ENCODE data around the gene SPOCD1.

Gene SPOCD1

DNA sequence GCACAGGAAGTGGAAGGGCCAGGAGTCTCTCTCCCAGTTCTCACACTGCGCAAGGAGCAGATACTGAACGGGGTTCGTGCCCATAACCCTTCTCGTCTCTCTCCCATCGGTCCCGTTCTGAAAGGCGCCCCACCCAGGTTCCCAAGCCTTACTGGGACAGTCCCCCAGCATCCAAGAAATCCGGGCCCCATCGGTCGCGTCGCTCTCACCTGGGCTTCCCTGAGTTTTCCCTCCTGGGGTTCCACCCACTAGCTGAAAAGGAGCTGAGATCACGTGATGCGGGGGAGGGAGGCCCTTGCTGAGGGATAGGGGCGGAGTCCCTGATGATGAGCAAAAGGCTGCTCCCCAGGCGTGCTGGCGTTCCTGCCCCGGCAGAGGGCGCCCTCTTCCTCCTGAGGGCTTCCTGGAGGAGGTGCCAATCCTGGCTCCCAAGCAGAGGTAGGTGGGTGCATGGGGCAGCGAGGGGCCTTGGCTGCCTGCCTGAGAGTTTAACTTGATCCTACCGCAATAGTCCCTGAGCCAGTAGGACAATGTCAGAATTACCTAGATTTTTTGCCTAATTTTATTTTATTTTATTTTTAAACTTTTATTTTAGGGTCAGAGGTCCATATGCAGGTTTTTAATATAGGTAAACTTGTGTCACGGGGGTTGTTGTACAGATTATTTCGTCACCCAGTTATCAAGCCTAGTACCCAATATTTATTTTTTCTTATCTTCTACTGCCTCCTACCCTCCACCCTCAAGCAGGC lies at the start of gene SPOCD1:
TSS of gene SPOCD1 (minus strand) at position 271 of the 749 bp plus-strand sequence. CDS start 689 bp downstream, outside the sequence.
- no peak for DNase-seq (ENCODE audit: low spot score)

DNA sequence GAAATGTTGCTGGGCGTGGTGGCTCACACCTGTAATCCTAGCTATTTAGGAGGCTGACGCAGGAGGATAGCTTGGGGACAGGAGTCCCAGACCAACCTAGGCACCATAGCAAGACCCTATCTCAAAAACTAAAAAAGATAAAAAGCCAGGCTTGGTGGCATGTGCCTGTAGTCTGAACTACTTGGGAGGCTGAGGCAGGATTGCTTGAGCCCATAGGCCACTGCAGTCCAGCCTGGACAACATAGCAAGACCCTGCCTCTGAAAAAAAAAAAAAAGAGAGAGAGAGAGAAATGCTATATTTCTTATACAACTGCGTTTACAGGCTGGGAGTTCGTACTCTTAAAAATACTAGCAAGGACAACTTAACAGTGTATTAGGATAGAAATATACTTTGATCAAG lies 46.2 kb upstream of the SPOCD1 start:
- no peak for DNase-seq (ENCODE audit: low spot score)

DNA sequence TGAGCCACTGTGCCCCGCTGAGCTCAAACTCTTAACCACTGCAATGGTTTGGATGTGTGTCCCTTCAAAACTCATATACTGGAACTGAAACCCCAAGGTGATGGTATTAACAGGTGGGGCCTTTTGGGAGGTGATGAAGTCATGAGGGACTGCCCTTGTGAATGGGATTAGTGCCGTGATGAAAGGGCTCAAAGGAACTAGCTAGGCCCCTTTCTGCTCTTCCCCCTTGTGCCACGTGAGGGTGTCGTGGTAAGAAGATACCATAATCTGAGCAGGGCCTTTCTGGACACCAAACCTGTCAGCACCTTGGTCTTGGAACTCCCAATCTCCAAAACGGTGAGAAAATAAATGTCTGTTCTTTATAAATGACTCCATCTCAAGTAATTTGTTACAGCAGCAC lies 45.5 kb upstream of the SPOCD1 start:
- DNase-seq (ENCODE audit: low spot score), result no peak

DNA sequence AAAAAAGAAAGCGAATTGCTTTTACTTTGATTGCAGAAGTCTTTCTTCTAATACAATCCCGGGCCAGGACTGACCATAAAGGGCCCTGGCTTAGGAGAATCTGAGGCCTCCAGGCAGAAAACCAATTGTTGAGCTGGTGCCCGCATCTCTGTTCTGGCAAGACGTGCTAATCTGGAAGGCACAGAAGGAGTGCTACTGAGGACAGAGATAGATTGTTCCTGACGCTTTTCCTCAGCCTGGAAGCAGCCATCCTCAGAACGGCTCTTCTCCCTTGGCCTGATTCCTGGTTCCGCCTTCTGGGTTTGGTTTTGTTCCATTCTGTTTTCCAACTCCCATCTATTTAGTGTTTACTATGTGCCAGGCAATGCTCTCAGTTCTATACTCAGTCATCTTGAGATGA lies 44.8 kb upstream of the SPOCD1 start:
- DNase-seq (ENCODE audit: low spot score), result no peak

DNA sequence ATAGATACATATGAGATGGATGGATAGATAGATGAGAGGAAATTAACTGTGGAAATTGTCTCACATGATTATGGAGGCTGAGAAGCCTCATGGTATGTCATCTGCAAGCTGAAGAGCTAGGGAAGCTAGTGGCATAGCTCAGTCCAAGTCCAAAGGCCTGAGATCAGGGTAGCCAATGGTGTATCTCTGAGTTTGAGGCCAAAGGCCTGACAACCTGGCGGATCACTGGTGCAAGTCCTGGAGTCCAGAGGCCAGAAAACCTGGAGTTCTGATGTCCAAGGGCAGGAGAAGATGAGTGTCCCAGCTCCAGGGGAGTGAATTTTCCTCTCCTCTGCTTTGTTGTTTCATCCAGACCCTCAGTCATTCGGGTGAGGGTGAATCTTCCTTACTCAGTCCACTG lies 43.9 kb upstream of the SPOCD1 start:
- no peak for DNase-seq (ENCODE audit: low spot score)

DNA sequence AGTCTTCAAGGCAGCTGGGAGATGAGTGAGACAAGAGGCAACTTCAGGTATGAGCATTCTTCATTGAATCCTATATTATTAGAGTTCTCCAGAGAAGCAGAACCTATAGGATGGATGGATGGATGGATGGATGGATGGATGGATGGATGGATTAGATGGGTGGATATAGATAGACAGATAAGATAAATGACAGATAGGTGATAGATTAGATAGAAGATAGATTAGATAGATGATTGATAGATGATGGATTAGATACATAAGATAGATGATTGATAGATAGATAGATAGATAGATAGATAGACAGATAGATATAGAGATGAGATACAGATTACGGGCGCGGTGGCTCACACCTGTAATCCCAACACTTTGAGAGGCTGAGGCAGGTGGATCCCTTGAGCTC lies 43.2 kb upstream of the SPOCD1 start:
- no peak for DNase-seq (ENCODE audit: low spot score)

GRCh38 chr1:31857863-31858262 lies 42.0 kb upstream of the SPOCD1 start:
- no peak for DNase-seq (ENCODE audit: low spot score)

DNA sequence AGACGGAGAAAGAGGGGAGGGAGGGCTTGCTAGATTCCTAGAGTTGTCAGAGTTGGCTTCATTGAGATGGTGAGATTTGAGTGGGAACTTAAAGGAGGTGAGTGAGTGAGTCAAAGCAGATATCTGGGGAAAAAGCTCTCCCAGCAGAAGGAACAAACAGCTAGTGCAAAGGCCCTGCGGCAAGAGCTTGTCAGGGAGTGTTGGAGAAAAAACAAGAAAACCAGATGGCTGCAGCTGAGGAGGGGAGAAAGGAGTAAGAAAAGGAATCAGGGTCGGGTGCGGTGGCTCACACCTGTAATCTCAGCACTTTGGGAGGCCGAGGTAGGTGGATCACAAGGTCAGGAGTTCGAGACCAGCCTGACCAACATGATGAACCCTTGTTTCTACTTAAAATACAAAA lies 40.3 kb upstream of the SPOCD1 start:
- no peak for DNase-seq (ENCODE audit: low spot score)

DNA sequence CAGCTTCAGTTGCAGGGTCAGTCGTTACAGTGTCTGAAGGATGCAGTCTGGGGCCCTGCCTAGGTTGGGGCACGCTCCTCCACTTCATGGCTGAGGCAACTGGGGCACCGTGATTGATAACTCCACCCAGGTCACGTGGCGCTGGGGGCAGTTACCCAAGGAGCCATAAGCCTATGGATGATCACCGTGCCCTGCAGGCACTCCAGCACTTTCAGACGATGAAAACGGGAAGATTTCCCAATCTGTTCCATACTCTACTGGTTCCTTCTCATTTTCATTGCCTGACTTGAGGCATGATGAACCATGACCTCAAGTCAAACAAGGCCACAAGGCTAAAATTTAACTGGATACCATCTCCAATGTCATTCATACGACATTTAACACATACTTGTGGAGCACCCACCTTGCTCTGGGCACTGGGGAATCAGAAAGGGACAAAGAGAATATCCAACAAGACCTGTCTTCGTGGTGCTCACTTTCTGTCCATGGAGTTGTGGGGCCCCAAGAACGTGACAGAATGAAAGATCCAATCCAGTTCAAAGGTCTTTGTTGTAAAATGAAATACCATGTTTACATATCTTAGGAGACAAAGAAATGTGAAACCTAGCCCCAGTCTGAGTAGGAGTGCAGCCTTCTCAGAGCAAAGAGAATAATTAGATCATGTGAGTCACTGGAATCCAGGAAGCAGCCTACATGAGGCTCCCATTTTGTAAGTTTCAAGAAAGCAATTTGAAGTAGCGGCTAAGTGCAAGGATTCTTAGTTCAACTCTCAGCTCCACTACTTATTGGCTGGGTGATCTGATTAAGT lies 39.4 kb upstream of the SPOCD1 start:
- DNase-seq (ENCODE audit: low spot score), result no peak

GRCh38 chr1:31849653-31850052 lies 33.8 kb upstream of the SPOCD1 start:
- no peak for DNase-seq (ENCODE audit: low spot score)

GRCh38 chr1:31848381-31848897 lies 32.6 kb upstream of the SPOCD1 start:
- DNase-seq (ENCODE audit: low spot score), result no peak

DNA sequence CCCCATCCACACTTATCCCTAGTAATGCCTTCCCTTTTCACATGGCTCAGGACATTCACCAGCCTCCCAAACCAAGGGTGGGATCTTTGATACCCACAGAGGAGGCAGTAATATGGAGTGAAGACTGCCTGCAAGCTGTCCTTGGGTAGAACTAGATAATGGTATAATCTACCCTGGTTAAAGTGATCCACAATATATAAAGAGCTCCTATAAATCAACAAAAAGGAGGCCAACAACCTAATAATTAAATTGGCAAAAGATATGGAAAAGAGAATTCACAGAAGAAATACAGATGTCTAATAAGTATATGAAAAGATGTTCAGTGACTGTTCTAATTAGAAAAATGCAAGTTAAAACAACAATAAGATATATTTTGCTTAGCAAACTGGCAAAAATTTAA lies 30.7 kb upstream of the SPOCD1 start:
- DNase-seq (ENCODE audit: low spot score), result no peak

GRCh38 chr1:31843506-31843905 lies 27.7 kb upstream of the SPOCD1 start:
- no peak for DNase-seq (ENCODE audit: low spot score)

DNA sequence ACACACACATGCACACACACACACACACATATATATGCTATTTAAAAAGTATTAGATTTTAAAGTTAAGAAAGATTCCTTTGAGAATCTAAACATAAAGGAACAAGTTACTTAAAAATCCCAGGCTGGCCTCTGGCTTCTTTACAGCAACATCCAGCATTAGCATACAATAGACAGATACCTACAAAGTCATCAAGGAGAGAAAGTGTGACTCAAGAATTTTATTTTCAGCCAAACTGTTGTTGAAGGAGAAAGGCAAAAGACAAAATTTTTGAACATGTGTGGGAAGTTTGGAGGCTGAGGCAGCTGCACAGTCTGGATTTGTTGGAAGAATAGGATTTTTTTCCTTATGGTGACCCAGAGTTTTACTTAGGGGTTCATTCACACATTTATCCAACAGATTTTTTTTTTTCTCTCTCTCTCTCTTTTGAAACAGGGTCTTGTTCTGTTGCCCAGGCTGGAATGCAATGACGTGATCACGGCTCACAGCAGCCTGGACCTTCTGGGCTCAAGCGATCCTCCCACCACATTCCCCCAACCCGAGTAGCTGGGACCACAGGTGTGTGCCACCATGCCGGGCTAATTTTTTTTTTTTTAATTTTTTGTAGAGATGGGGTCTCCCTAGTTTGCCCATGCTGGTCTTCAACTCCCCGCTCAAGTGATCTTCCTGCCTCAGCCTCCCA lies 24.0 kb upstream of the SPOCD1 start:
- no peak for DNase-seq (ENCODE audit: low spot score)

DNA sequence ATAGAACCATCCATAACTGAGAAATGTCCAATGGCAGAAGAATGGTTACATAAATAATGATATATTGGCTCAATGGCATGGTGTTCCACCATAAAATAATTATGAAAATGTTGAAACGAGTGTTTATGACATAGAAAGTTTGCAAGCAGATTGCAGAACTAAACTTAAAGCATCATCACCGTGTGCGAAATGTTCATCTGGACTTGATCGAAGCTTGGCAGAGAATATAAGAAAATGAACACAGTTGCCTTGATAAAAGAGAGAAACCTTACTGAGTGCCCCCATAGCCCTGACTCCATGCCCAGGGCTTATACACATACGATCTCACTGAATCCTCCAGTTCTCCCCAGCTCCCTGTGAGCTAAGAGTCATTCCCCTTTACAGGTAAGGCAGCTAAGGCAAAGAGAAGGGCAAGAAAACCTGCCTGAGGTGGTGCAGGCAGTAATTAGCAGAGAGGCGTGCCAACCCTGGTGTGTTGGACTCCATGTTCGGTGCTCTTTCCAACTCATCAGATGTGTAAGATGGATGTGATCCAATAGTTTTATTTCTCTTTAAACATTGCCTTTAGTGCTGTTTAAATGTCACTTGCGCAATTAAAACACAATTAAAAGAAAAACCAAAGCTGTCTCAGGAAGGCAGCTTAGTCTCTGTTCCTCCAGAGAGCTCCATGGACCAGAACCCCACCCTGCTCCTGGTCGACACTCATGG lies 21.8 kb upstream of the SPOCD1 start:
- DNase-seq (ENCODE audit: low spot score), result no peak

DNA sequence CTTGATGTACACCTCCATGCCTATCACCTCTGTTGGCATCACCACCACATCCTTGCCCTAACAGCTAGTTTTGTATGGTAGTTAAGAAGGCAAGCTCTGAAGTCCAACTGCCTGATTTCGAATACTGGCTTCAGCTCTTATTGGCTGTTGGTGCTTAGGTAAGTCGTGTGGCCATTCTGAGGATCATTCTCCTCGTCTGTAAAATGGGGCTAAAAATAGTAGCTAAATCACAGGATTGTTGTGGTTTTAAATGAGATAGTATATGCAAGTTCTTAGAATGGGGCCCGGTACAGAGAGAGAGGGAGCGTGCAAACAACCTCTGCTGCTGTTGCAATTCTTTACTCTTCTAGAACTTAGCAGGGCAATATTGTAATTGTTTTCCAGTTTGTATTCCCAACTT lies 20.8 kb upstream of the SPOCD1 start:
- DNase-seq (ENCODE audit: low spot score), result no peak

- no peak for DNase-seq (ENCODE audit: low spot score)
Measured at GRCh38 chr1:31835415-31835814, 19.6 kb upstream of the SPOCD1 start.

DNA sequence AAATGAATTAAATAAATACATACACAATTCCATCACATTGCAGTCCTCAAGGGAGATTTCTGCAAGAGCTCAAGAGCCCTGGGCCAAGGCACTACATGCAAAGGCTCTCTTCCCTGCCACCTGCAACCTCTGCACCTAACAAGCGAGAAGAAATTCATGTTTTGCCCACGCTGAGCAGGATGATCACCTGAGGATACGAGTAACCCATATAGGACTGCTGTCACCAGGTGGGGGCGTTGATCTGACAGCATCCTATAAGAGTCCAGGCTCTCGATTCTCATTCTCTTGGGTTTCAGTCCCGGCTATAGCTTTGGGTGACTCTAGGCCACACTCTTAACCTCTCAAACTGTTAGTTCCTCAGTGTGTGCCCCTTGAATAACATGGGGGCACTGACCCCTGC lies 18.7 kb upstream of the SPOCD1 start:
- DNase-seq (ENCODE audit: low spot score), result no peak

DNA sequence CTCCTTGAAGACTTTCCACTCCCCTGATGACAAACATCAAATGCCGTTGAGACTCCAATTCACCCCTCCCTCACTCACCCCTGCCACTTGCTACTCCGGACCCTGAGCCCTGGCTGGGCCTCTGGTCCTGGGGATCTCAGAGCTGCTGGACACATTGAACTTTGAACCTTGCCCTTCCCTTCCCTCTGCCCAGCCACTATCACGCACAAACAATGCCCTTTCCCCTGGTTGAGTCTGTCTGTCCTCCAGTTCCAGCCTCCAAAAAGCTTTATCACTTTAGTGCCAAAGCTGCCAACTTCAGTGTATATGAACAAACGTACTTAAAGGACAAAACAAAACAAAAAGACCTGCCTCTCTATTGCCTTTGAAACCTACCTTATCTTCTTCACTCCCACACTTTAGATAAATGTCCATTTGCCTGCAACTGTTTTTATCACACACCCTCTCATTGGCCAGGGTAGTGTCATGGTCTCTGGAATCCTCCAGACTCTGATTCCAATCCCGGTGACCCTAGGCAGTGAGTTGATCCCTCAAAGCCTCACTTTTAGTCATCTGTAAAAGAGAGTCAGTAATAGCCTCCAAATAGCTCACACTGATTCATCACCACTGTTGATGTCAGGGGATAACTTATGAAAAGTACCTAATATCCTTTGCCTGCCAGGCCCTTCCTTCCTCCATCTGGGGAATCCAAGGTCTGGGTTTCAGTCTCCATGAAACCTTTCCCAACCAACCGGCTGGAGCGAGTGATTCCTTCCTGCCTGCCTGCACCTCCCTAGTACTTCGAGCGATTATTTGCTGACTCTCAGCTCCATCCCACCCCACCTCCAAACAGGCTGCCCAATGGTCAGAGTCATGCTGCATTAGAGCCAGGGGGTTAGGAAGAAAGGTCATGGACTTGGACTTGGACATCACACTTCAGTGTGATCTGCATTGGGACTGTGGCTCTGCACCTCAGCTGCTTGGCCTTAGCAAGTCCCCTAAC lies 15.9 kb upstream of the SPOCD1 start:
- no peak for DNase-seq (ENCODE audit: low spot score)

DNA sequence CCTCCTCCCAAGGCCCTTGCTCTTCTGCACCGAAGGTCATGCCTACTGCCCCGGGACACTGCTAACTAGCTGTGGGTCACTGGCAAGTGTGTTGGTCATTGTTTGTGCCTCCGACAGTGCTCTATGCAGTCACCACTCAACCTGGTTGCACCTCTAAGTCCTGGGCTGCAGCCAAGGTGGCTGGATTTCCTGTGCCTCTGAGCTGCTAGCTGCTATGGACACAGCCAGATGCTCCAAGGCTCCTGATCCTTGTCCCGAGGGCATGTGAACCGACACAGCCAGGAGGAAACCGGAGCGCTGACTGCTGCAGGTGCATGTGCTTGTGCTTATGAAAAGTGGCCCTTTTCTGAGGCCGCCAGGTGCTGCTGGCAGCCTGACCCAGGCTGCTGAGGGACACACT lies 14.7 kb upstream of the SPOCD1 start:
- no peak for DNase-seq (ENCODE audit: low spot score)

DNA sequence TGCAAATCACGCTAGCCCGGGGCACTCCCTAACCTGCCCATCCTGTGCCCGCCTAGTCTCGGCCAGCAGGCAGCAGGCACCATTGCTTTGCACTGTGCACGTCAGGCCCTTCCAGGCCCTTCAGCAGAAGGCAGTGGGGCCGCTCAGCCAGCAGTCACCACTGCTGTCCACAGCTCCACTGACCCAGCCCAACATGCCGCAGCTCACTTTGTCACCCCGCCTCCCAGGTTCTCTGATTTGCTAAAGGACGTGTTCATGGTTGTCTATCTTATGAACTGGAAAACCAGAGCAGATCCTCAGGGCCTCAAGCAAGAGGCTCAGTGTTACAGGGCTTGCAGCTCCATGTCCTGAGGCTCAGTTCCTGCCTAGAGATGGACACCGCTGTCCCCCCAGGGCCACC lies 14.2 kb upstream of the SPOCD1 start:
- no peak for DNase-seq (ENCODE audit: low spot score)

Data from left forelimb (tissue), 1 donor.